ENCODE measurements around the gene OXA1L. TPM values are rescaled to one million over a fixed set of nuclear protein-coding genes. Genes with fewer than 3 reads are reported as not detected.

Gene OXA1L
- total and polyA plus RNA-seq, 2 of the 13 experiments (the other 11 are each of a cell fraction or from before 2014, with no cell fraction given) = 230 to 589 TPM

- TF ChIP-seq EP300 (IDR thresholded peaks at IDR 0.05; ENCODE audit: low read depth in 2 of 2, low read length in 2 of 2) (peak in 1 of 2 experiments; percentile 49; a peak in 1 of 4 replicates), EP300 (CRISPR knock-in tag; IDR thresholded peaks at IDR 0.05; ENCODE audit: borderline replicate concordance) (no peak; the same call in 1 of the 2 replicates), CHCHD3 (CRISPR knock-in tag; IDR thresholded peaks at IDR 0.05) (no peak), GMEB1 (CRISPR knock-in tag; IDR thresholded peaks at IDR 0.05; ENCODE audit: borderline replicate concordance) (no peak), KDM3A (CRISPR knock-in tag; IDR thresholded peaks at IDR 0.05; ENCODE audit: low read depth) (no peak), ZNF713 (CRISPR knock-in tag; IDR thresholded peaks at IDR 0.05) (no peak), FOXA1 (IDR thresholded peaks at IDR 0.05) (no peak), FOXA1 (CRISPR knock-in tag; IDR thresholded peaks at IDR 0.05) (no peak), ZBTB2 (CRISPR knock-in tag; IDR thresholded peaks at IDR 0.05; ENCODE audit: low read depth) (no peak), ZNF552 (CRISPR knock-in tag; IDR thresholded peaks at IDR 0.05; ENCODE audit: borderline replicate concordance) (no peak), NR2C2 (CRISPR knock-in tag; IDR thresholded peaks at IDR 0.05; ENCODE audit: borderline replicate concordance) (no peak), HMGXB3 (CRISPR knock-in tag; IDR thresholded peaks at IDR 0.05; ENCODE audit: borderline replicate concordance) (no peak), IKZF1 (IDR thresholded peaks at IDR 0.05) (no peak), ZBTB21 (CRISPR knock-in tag; IDR thresholded peaks at IDR 0.05) (no peak), ZNF296 (CRISPR knock-in tag; conservative IDR thresholded peaks at IDR 0.05) (no peak), ZNF512B (CRISPR knock-in tag; IDR thresholded peaks at IDR 0.05; ENCODE audit: borderline replicate concordance) (no peak), ZNF775 (CRISPR knock-in tag; IDR thresholded peaks at IDR 0.05; ENCODE audit: borderline replicate concordance) (no peak), POLR2G (IDR thresholded peaks at IDR 0.05; ENCODE audit: low read depth, low read length) (no peak), KAT8 (CRISPR knock-in tag; IDR thresholded peaks at IDR 0.05) (no peak), KDM6A (CRISPR knock-in tag; IDR thresholded peaks at IDR 0.05; ENCODE audit: low read depth) (no peak)
Measured at GRCh38 chr14:22767323-22767589, 768 bp downstream of the OXA1L start (continued).

All from HepG2 (cell line).